ENCODE data around the gene B9D2. TPM values are rescaled to one million over a fixed set of nuclear protein-coding genes. Genes with fewer than 3 reads are reported as not detected.

The B9D2 gene
- polyA plus RNA-seq, 1 donor from 2014 or later, result 15.9 TPM

DNA sequence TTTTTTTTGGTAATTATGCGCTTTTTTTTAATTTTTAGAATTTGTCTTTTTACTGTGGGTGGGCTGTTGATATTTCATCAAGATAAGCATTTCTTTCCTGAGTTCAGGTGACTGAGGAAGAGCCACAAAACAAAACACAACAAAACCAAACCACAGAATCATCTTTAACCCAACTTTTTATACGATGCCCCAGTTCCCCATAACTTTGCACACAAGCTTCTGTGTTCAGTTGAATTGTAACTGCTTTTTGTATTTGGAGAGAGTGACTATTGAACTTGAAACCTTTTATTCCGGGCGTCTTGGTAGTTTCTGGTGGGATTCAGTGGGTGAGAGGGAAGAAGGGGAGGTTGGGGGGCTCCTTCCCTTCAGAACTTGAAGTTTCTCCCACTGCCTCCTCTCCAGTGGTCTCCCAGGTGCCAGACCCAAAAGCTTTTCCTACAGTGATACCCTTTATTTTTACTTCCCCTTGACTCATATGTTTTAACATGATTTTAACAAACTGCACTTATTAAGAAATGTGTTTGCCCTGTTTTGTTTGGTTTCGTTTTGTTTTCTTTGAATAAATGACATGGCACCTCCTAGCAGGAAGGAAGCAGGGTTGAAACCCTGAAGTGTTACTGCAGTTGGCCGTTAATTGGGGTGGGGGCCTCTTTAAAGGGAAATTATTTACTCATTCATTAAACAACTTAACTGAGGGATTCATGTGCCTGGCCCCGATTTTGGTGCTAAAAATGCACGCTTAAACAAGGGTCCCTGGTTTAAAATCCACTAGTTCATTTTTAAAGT lies 56.7 kb downstream of the B9D2 start:
- no peak overlapping the region for H2AFZ ChIP-seq (ENCODE audit: low read depth, low read length)
- H3K9ac ChIP-seq (ENCODE audit: low read length), result no peak overlapping the region
- no peak overlapping the region for H3K27ac ChIP-seq (ENCODE audit: low read length)
- H3F3A ChIP-seq (ENCODE audit: insufficient read depth, low read length, poor library complexity, severe bottlenecking), result no peaks in the 10 kb centered on the region
- peaks cover 10% of the 10 kb centered on the region for H3K79me2 ChIP-seq (replicated peaks; ENCODE audit: insufficient read depth, low read length)
- H3K9me3 ChIP-seq (ENCODE audit: low read length), result no peaks in the 10 kb centered on the region
- H4K20me1 ChIP-seq (ENCODE audit: insufficient read depth), result no peaks in the 10 kb centered on the region
- no peaks in the 10 kb centered on the region for H3K27me3 ChIP-seq (ENCODE audit: insufficient read depth, low read depth, low read length)
- no peaks in the 10 kb centered on the region for H3K36me3 ChIP-seq (ENCODE audit: insufficient read depth, low read length)
- no peak for TF ChIP-seq SMC3 (conservative IDR thresholded peaks at IDR 0.05; ENCODE audit: poor library complexity)
- no peak for TF ChIP-seq EP300 (conservative IDR thresholded peaks at IDR 0.05; ENCODE audit: poor library complexity, severe bottlenecking)
- no peak for TF ChIP-seq RAD21 (conservative IDR thresholded peaks at IDR 0.05)
- TF ChIP-seq TAF1 (IDR thresholded peaks at IDR 0.05; ENCODE audit: low read depth), result no peak
- TF ChIP-seq EZH2 (IDR thresholded peaks at IDR 0.05; ENCODE audit: borderline replicate concordance, insufficient read depth, low read length, poor library complexity, severe bottlenecking), result no peak
- no peak for TF ChIP-seq POLR2AphosphoS5 (IDR thresholded peaks at IDR 0.05)
- no peaks in the 10 kb centered on the region for H3K9me2 ChIP-seq (ENCODE audit: insufficient read depth, low read length)
- H3K4me2 ChIP-seq (ENCODE audit: low read length), result no peak overlapping the region
- H3K4me3 ChIP-seq (ENCODE audit: low read length), result no peak overlapping the region

- Histone ChIP-seq H3K4me3 (ENCODE audit: low read length) (no peak overlapping the region), H3K27me3 (ENCODE audit: insufficient read depth, low read depth, low read length) (no peaks in the 10 kb centered on the region), H3K9ac (ENCODE audit: low read length) (no peak overlapping the region), H3F3A (ENCODE audit: insufficient read depth, low read length, poor library complexity, severe bottlenecking) (no peaks in the 10 kb centered on the region), H2AFZ (ENCODE audit: low read depth, low read length) (no peak overlapping the region), H3K36me3 (ENCODE audit: insufficient read depth, low read length) (no peaks in the 10 kb centered on the region), H3K27ac (ENCODE audit: low read length) (no peak overlapping the region), H3K9me2 (ENCODE audit: insufficient read depth, low read length) (no peaks in the 10 kb centered on the region), H3K4me2 (ENCODE audit: low read length) (no peak overlapping the region), H3K79me2 (replicated peaks; ENCODE audit: insufficient read depth, low read length) (peaks cover 8% of the 10 kb centered on the region), H4K20me1 (ENCODE audit: insufficient read depth) (no peaks in the 10 kb centered on the region), H3K9me3 (ENCODE audit: low read length) (no peaks in the 10 kb centered on the region)
- TF ChIP-seq TAF1 (IDR thresholded peaks at IDR 0.05; ENCODE audit: low read depth), result no peak
- TF ChIP-seq CTCF (IDR thresholded peaks at IDR 0.05; ENCODE audit: poor library complexity, severe bottlenecking), result no peak
- TF ChIP-seq MXI1 (conservative IDR thresholded peaks at IDR 0.05; ENCODE audit: poor library complexity, severe bottlenecking), result no peak
- no peak for TF ChIP-seq EZH2 (IDR thresholded peaks at IDR 0.05; ENCODE audit: borderline replicate concordance, insufficient read depth, low read length, poor library complexity, severe bottlenecking)
- TF ChIP-seq REST (IDR thresholded peaks at IDR 0.05; ENCODE audit: borderline replicate concordance), result no peak
- TF ChIP-seq RAD21 (conservative IDR thresholded peaks at IDR 0.05), result no peak
- TF ChIP-seq POLR2AphosphoS5 (IDR thresholded peaks at IDR 0.05), result no peak
These were observed 57.8 kb downstream of the B9D2 start for GRCh38 chr19:41305927-41306793.
